Kidney tubule cell (primary cell): ENCODE measurements around the gene LARP4.
A peak's percentile ranks its signal among the peaks of the same experiment; 100 is the strongest.
"Not testable (repeated sequence)": the region's sequence is repeated elsewhere in the genome, so short reads cannot be mapped to it uniquely, and the experiment has no call there.

Experiments
- DNase-seq: peaks from one replicate; pipeline ENCODE4 v3.0.0-alpha.2; 2018; ENCODE audit warnings: low spot score

Gene LARP4

GRCh38 chr12:50401500-50402081, 906 bp downstream of the LARP4 start:
- peak; percentile 25 for DNase-seq

GRCh38 chr12:50402264-50403000, 1.7 kb downstream of the LARP4 start:
- peak; percentile 34 for DNase-seq

GRCh38 chr12:50403001-50403440, 2.3 kb downstream of the LARP4 start:
- no peak for DNase-seq

GRCh38 chr12:50404307-50404706, 3.6 kb downstream of the LARP4 start:
- no peak for DNase-seq

GRCh38 chr12:50411051-50411660, 10.5 kb downstream of the LARP4 start:
- no peak for DNase-seq

- no peak for DNase-seq
Measured at GRCh38 chr12:50415899-50416479, 15.3 kb downstream of the LARP4 start.

- DNase-seq = no peak
Measured at GRCh38 chr12:50419112-50419909, 18.6 kb downstream of the LARP4 start.

GRCh38 chr12:50422855-50423254, 22.2 kb downstream of the LARP4 start:
- not testable (repeated sequence) for DNase-seq

GRCh38 chr12:50423342-50423741, 22.7 kb downstream of the LARP4 start:
- DNase-seq = not testable (repeated sequence)

- DNase-seq = no peak
Measured at GRCh38 chr12:50425589-50426258, 25.0 kb downstream of the LARP4 start.

GRCh38 chr12:50431656-50432055, 31.0 kb downstream of the LARP4 start:
- DNase-seq = not testable (repeated sequence)

GRCh38 chr12:50440288-50440687, 39.6 kb downstream of the LARP4 start:
- DNase-seq = no peak

GRCh38 chr12:50441763-50442162, 41.1 kb downstream of the LARP4 start:
- no peak for DNase-seq

GRCh38 chr12:50442178-50442908, 41.7 kb downstream of the LARP4 start:
- no peak for DNase-seq

- DNase-seq = not testable (repeated sequence)
Measured at GRCh38 chr12:50449671-50450070, 49.0 kb downstream of the LARP4 start.

GRCh38 chr12:50452795-50453194, 52.1 kb downstream of the LARP4 start:
- DNase-seq = no peak

GRCh38 chr12:50453872-50454271, 53.2 kb downstream of the LARP4 start:
- DNase-seq = no peak

GRCh38 chr12:50458606-50459005, 57.9 kb downstream of the LARP4 start:
- peak; percentile 46 for DNase-seq

GRCh38 chr12:50467439-50467838, 66.8 kb downstream of the LARP4 start:
- DNase-seq = peak; percentile 11

GRCh38 chr12:50477241-50477832, 76.7 kb downstream of the LARP4 start:
- no peak for DNase-seq
